ENCODE results near the gene SFN.

- no peak for TF ChIP-seq CTCF (IDR thresholded peaks at IDR 0.05 in 4 of 5, conservative IDR thresholded peaks at IDR 0.05 in 1 of 5)
- no peak for TF ChIP-seq POLR2A (IDR thresholded peaks at IDR 0.05)
These were observed 49.2 kb downstream of the SFN start for GRCh38 chr1:26912147-26912490.
